Effector memory CD4-positive, alpha-beta T cell (primary cell): ENCODE data around the gene CDH13.

Source experiments
- DNase-seq, 3 donors: peaks; one replicate each; pipeline ENCODE4 v3.0.0-alpha.2; 2020
- H3K27ac ChIP-seq: 2 replicates; pipeline ENCODE4 v1.7.0; 2013; ENCODE audit warnings: mild to moderate bottlenecking, low read length, moderate library complexity; ENCODE audit not compliant: insufficient read depth, poor library complexity, severe bottlenecking
- H3K27me3 ChIP-seq: replicated peaks from 2 replicates; pipeline ENCODE4 v1.7.0; 2013; ENCODE audit warnings: mild to moderate bottlenecking, low read length; ENCODE audit not compliant: insufficient read depth, control insufficient read depth, poor library complexity, severe bottlenecking
- H3K36me3 ChIP-seq: 2 replicates; pipeline ENCODE4 v1.7.0; 2013; ENCODE audit warnings: mild to moderate bottlenecking, low read length, moderate library complexity; ENCODE audit not compliant: control insufficient read depth, insufficient read depth
- H3K4me1 ChIP-seq: 2 replicates; pipeline ENCODE4 v1.7.0; 2013; ENCODE audit warnings: low read length, mild to moderate bottlenecking; ENCODE audit not compliant: control insufficient read depth, insufficient read depth, poor library complexity, severe bottlenecking
- H3K4me3 ChIP-seq: 2 replicates; pipeline ENCODE4 v1.7.0; 2013; ENCODE audit warnings: low read length, low read depth, mild to moderate bottlenecking; ENCODE audit not compliant: insufficient read depth, poor library complexity, severe bottlenecking
- H3K9me3 ChIP-seq: 2 replicates; pipeline ENCODE4 v1.7.0; 2013; ENCODE audit warnings: mild to moderate bottlenecking, low read length, moderate library complexity; ENCODE audit not compliant: control insufficient read depth

The CDH13 gene

DNA sequence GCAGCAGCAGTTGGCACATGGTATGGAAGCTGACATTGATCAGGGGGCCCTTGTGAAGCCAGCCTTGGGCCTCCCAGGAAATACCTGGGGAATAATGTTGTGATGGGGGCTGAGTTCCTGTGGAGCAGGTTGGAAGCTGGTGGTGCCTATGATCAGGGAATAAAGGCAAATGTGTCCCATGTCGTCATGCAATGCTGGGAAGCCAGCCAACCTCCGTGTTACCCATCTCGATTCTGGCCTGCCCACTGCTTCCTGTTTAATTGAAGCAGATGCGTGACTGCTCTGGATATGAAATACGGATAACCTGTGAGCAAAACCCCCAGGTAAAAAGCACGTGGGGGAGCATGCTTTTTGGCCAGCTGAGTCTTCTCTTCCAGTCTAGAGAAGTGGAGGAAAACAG lies 600.6 kb downstream of the CDH13 start:
- Histone ChIP-seq H3K27me3 (no peaks in the 10 kb centered on the region), H3K4me1 (no peaks in the 10 kb centered on the region), H3K36me3 (no peaks in the 10 kb centered on the region), H3K9me3 (no peaks in the 10 kb centered on the region), H3K27ac (no peak overlapping the region), H3K4me3 (no peak overlapping the region)
- DNase-seq, result no peak

DNA sequence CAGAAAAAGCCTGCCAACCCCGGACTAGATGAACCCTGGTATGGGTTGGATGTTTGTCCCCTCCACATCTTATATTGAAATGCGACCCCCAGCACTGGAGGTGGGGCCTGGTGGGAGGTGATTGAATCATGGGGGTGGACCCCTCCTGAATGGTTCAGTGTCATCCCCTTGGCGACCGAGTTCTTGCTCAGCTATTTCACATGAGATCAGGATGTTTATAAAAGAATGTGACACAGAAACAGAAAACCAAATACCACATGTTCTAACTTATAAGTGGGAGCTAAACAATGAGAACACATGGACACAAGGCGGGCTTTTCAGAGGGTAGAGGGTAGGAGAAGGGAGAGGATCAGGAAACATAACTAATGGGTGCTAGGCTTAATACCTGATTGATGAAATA lies 605.0 kb downstream of the CDH13 start:
- H3K27me3 ChIP-seq, result no peaks in the 10 kb centered on the region
- H3K36me3 ChIP-seq, result no peaks in the 10 kb centered on the region
- DNase-seq, result no peak
- no peak overlapping the region for H3K4me3 ChIP-seq
- H3K27ac ChIP-seq, result no peak overlapping the region
- no peaks in the 10 kb centered on the region for H3K9me3 ChIP-seq
- no peaks in the 10 kb centered on the region for H3K4me1 ChIP-seq

DNA sequence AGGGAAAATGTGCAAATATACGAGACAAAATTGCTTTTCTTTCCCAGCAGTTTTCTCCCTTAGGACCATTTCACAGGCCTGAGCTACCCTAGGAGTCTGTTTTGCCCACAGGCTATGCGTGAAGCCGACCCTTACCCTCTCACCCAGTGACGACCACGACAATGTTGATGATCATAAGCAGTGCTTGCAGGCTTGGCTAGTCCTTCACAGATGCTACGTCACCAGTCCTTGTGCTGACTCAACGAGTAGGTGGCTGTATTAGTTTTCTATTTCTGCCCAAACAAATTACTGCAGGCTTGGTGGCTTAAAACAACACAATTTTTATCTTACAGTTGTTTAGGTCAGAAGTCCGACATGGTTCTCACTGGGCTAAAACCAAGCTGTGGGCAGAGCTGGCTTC lies 606.4 kb downstream of the CDH13 start:
- H3K36me3 ChIP-seq, result no peaks in the 10 kb centered on the region
- no peak for DNase-seq
- no peaks in the 10 kb centered on the region for H3K27me3 ChIP-seq
- H3K4me3 ChIP-seq, result no peak overlapping the region
- no peak overlapping the region for H3K27ac ChIP-seq
- H3K9me3 ChIP-seq, result no peaks in the 10 kb centered on the region
- no peaks in the 10 kb centered on the region for H3K4me1 ChIP-seq

DNA sequence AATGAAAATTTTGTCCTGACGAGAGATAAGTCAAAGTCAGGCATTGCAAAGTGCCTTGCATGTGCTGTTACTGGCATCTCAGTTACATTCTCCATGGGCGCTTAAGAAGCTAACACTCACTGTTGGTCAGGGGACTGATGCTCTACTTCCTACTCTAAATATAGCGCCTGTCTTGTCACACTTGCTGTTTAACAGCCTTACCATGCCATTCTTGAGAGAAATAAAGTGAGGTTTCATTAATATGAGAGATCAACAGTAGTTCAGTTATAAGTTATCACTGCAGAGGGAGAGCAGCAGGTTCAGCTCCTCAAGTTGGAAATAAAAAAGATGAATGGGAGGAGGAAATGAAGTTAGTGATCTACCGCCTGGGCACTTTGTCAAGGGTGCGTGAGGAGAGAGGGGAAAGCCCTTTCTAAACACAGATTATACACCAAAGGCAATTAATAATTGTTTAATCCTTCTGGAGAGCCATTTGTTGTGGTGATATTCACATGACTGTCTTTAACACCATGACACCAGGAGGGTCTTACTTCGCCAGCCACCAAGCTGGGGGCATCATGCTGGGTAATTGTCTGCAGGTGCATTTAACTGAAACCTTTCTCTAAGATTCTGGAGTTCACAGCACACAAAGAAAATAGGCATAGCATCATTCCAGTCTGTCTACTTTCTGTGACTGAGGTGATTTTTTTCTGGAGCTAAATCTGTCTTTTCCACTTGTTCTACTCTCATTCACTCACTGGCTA lies 612.4 kb downstream of the CDH13 start:
- no peaks in the 10 kb centered on the region for H3K9me3 ChIP-seq
- no peaks in the 10 kb centered on the region for H3K27me3 ChIP-seq
- H3K36me3 ChIP-seq, result no peaks in the 10 kb centered on the region
- DNase-seq, result no peak
- no peaks in the 10 kb centered on the region for H3K4me1 ChIP-seq
- no peak overlapping the region for H3K4me3 ChIP-seq
- H3K27ac ChIP-seq, result no peak overlapping the region

DNA sequence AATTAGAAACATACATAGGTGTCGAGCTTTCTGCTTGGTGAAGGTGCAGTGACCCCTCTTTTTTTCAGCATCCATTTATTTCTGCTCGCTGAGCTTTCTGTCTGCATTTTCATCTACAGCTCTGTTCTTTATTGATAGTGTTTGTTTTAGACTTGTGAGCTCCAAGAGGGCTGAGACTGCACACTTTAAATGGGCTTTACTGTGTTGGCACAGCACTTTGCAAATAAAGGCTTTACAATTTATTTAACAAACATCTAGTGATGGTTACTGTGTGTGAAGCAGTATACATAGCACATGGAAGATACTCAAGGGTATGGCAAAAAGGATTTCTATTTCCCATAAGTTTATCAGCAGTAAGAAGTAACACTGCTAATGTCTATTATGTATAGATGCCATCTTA lies 617.3 kb downstream of the CDH13 start:
- no peak for DNase-seq

DNA sequence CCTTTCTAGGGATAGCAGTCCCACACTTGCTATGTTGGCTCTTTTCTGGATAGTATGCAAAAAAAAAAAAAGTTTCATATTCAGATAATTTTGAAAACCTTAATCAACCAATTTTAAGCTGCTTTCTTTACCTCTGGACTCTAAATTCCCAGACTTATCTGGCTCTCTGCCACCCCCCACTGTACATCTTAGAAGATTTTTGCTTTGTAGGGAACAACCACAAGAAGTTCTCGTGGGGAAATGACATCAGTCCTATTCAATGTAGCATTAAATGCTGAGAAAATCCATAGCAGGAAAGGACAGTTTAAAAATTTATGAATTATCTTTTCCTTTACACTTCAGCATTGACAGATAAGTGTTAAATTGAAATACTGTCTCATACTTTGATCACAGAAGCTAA lies 618.3 kb downstream of the CDH13 start:
- no peak for DNase-seq
- no peaks in the 10 kb centered on the region for H3K27me3 ChIP-seq
- no peaks in the 10 kb centered on the region for H3K4me1 ChIP-seq
- H3K9me3 ChIP-seq, result no peaks in the 10 kb centered on the region
- no peak overlapping the region for H3K4me3 ChIP-seq
- H3K36me3 ChIP-seq, result no peaks in the 10 kb centered on the region
- no peak overlapping the region for H3K27ac ChIP-seq

More for the DNA sequence above, 617.3 kb downstream of the CDH13 start:
- Histone ChIP-seq H3K4me1 (no peaks in the 10 kb centered on the region), H3K36me3 (no peaks in the 10 kb centered on the region), H3K27me3 (no peaks in the 10 kb centered on the region), H3K9me3 (no peaks in the 10 kb centered on the region), H3K27ac (no peak overlapping the region), H3K4me3 (no peak overlapping the region)

DNA sequence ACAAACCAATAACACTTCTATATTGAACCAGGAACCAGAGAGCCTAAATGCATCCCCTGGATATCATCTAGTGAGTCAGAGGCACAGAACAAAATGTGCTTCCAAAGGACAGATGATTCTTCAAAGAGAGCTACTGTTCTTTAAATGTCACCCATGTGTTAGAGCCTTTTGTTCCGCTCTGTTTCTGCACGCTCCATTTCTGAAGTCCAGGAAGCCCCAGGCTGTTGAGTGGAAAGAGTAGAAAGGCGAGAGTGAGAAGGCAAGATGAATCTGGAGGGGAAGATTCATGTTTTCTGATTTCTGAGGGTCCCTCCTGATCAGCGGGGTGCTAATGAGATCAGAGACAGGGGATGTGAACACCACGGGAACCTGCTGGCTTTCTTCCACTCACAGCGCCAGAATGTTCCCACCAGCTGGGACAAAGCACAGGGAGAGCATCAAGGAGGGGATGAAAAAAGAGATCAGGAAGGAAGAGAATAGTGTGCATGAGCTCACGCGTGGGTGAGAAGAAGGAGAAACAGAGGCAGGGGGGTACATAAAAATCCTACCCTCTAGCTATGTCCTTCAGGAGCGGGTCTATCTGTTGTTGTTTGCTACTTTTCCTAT lies 621.1 kb downstream of the CDH13 start:
- H3K27ac ChIP-seq, result no peak overlapping the region
- H3K9me3 ChIP-seq, result no peaks in the 10 kb centered on the region
- H3K4me1 ChIP-seq, result no peaks in the 10 kb centered on the region
- no peak for DNase-seq
- H3K27me3 ChIP-seq, result no peaks in the 10 kb centered on the region
- H3K4me3 ChIP-seq, result no peak overlapping the region
- H3K36me3 ChIP-seq, result no peaks in the 10 kb centered on the region

DNA sequence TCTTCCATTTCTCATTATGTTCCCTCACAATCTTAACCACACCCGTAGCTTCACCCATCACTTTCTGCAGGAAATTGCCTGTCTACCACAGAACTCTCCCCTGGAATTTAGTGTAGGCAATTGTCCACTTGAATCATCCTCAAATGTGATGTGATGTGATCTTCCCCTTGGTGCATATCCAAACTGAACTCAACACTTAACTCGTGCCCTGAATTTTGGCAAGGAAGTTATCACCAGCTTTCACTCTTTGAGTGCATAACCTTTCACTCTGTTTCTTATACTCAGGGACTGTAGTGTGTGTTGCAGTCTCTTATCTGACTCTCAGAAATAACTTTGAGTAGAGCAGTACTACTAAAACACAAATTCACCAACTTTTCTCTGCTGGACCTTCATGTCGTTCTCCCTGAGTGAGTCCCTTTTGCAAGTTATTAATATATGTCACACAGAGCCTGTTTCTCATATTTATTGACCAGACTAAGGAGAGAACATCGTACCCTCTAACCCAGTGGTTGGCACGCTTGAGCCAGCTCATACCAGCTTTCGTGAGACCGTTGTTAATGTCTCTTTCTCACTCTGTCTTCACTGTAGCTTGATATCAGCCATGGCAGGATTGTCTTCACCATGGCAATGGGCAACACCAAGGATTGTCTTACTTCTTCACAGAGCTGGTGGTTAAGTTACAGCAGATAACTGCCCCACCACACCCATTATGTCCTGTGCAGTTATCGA lies 622.1 kb downstream of the CDH13 start:
- Histone ChIP-seq H3K27me3 (no peaks in the 10 kb centered on the region), H3K27ac (no peak overlapping the region), H3K9me3 (no peaks in the 10 kb centered on the region), H3K4me1 (no peaks in the 10 kb centered on the region), H3K4me3 (no peak overlapping the region), H3K36me3 (no peaks in the 10 kb centered on the region)
- no peak for DNase-seq

DNA sequence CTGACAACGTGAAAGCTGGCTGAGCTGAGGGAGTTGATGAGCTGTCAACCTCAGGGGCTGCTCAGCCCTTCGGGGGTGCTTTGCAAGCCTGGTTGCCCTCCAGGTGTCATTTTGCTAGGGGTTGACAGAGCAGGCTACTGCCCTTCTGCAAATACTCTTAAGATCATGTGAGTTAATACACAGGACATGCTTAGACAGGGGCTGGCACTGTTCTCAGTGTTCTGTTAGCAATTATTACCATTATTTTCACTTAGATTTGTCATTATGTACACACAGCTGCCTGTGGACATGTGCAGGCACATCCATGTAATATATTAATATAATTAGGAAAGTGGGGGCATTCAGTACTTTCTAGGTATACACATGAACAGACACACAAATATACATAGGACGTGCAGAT lies 626.8 kb downstream of the CDH13 start:
- no peaks in the 10 kb centered on the region for H3K9me3 ChIP-seq
- no peaks in the 10 kb centered on the region for H3K27me3 ChIP-seq
- H3K4me1 ChIP-seq, result no peaks in the 10 kb centered on the region
- DNase-seq, result no peak
- no peak overlapping the region for H3K4me3 ChIP-seq
- H3K27ac ChIP-seq, result no peak overlapping the region
- no peaks in the 10 kb centered on the region for H3K36me3 ChIP-seq

DNA sequence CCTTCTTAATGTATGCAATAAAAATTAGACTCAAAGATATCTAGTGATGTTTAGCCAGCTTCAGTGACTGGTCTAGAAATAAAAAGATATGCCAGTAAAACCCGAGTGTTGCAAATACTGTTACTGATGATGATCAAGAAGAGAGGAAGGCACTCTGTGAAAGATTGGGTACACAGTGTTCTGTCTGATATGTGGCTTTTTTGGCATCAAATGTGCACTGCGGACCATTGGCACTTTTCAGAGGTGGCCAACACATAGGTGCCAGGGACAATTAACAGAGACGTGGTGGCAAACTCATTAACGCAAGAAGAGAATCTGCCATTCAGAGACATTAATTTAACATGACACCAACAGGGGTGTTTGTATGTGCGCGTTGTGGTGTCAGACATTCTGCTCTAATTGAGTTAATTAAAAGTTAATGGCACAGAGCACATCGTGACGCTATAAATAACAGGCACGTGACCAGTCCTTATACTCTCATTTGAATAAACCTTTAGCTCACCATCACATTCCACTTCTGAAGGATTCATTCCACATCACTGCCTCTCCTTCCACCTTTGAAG lies 631.7 kb downstream of the CDH13 start:
- no peak for DNase-seq
- H3K4me3 ChIP-seq, result no peak overlapping the region
- no peaks in the 10 kb centered on the region for H3K9me3 ChIP-seq

More for the DNA sequence above, 631.7 kb downstream of the CDH13 start:
- Histone ChIP-seq H3K27ac (no peak overlapping the region), H3K27me3 (no peaks in the 10 kb centered on the region), H3K36me3 (no peaks in the 10 kb centered on the region), H3K4me1 (no peaks in the 10 kb centered on the region)
